HL-60 (cell line): ENCODE results near the gene FOXP3.
A peak's percentile ranks its signal among the peaks of the same experiment; 100 is the strongest.

Source experiments
- DNase-seq, 2 experiments: peaks; one replicate each; pipeline ENCODE4 v3.0.0-alpha.2; 2010 to 2020; ENCODE audit warnings: low read depth in 1 of 2, low spot score in 1 of 2
- H3K27ac ChIP-seq: fragments of 250-450 bp; sonication (Bioruptor Pico); replicated peaks from 2 replicates; pipeline ENCODE4 v1.5.1; 2020; ENCODE audit warnings: mild to moderate bottlenecking, moderate library complexity
- H3K27me3 ChIP-seq: fragments of 250-450 bp; sonication (Bioruptor Pico); 2 replicates; pipeline ENCODE4 v1.5.1; 2021; ENCODE audit warnings: mild to moderate bottlenecking, moderate library complexity; ENCODE audit not compliant: insufficient read depth, poor library complexity, severe bottlenecking
- H3K4me3 ChIP-seq: replicated peaks from 2 replicates; pipeline ENCODE4 v1.5.1; 2011; ENCODE audit warnings: mild to moderate bottlenecking, control low read depth, low read length; ENCODE audit not compliant: insufficient read depth
- CTCF ChIP-seq: IDR thresholded peaks from one replicate; pipeline ENCODE4 v1.5.1; 2011; ENCODE audit warnings: low read length, control low read depth, inconsistent platforms; ENCODE audit not compliant: insufficient read depth
- GABPA ChIP-seq: IDR thresholded peaks from 2 replicates; pipeline ENCODE4 v1.6.1; 2012; ENCODE audit warnings: low read depth
- POLR2AphosphoS5 ChIP-seq: IDR thresholded peaks from 2 replicates; pipeline ENCODE4 v1.6.1; 2012; ENCODE audit warnings: low read depth
- SPI1 ChIP-seq: IDR thresholded peaks from 2 replicates; pipeline ENCODE4 v1.6.1; 2012; ENCODE audit warnings: low read depth, mild to moderate bottlenecking, borderline replicate concordance
- TF ChIP-seq, protein P1 (sequence below): IDR thresholded peaks from 2 replicates; pipeline ENCODE4 v1.6.1; 2012; ENCODE audit warnings: low read depth; ENCODE audit not compliant: insufficient replicate concordance

Gene FOXP3

DNA sequence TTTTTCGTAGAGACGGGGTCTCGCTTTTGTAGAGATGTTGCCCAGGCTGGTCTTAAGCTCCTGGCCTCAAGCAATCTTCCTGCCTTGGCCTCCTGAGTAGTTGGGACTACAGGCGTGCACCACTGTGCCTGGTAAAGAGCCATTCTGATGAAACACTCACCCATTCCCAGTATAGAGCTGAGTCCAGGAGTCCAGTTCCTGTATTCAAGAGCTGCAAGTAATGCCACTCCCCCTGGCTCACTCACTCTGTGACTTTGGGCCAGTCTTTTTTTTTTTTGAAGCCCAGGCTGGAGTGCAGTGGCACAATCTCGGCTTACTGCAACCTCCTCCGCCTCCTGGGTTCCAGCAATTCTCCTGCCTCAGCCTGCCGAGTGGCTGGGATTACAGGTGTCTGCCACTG, 25.8 kb downstream of the FOXP3 start:
- no peak for DNase-seq
- Histone ChIP-seq H3K27ac (no peak overlapping the region), H3K4me3 (no peak overlapping the region), H3K27me3 (no peaks in the 10 kb centered on the region)
- TF ChIP-seq, protein P1, sequence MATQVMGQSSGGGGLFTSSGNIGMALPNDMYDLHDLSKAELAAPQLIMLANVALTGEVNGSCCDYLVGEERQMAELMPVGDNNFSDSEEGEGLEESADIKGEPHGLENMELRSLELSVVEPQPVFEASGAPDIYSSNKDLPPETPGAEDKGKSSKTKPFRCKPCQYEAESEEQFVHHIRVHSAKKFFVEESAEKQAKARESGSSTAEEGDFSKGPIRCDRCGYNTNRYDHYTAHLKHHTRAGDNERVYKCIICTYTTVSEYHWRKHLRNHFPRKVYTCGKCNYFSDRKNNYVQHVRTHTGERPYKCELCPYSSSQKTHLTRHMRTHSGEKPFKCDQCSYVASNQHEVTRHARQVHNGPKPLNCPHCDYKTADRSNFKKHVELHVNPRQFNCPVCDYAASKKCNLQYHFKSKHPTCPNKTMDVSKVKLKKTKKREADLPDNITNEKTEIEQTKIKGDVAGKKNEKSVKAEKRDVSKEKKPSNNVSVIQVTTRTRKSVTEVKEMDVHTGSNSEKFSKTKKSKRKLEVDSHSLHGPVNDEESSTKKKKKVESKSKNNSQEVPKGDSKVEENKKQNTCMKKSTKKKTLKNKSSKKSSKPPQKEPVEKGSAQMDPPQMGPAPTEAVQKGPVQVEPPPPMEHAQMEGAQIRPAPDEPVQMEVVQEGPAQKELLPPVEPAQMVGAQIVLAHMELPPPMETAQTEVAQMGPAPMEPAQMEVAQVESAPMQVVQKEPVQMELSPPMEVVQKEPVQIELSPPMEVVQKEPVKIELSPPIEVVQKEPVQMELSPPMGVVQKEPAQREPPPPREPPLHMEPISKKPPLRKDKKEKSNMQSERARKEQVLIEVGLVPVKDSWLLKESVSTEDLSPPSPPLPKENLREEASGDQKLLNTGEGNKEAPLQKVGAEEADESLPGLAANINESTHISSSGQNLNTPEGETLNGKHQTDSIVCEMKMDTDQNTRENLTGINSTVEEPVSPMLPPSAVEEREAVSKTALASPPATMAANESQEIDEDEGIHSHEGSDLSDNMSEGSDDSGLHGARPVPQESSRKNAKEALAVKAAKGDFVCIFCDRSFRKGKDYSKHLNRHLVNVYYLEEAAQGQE: no peak
- TF ChIP-seq POLR2AphosphoS5 (no peak), SPI1 (no peak), CTCF (no peak), GABPA (no peak)

GRCh38 chrX:49237060-49237459, 27.4 kb downstream of the FOXP3 start:
- peak; percentile 57 to 87 for DNase-seq
- TF ChIP-seq POLR2AphosphoS5 (peak; percentile 49), SPI1 (peak; percentile 64; the same call in 1 of the 2 replicates)
- TF ChIP-seq, protein P1: no peak
- H3K4me3 ChIP-seq: peak overlapping the region; percentile 17; the same call in 1 of the 2 replicates
- H3K27me3 ChIP-seq: no peaks in the 10 kb centered on the region
- H3K27ac ChIP-seq: peak overlapping the region; percentile 89

- no peak for DNase-seq
- no peaks in the 10 kb centered on the region for H3K27me3 ChIP-seq
- no peak overlapping the region for H3K4me3 ChIP-seq
- TF ChIP-seq SPI1 (no peak), GABPA (no peak), CTCF (no peak), POLR2AphosphoS5 (no peak)
- TF ChIP-seq, protein P1: no peak
- H3K27ac ChIP-seq: no peak overlapping the region
Measured at GRCh38 chrX:49233887-49234555, 30.5 kb downstream of the FOXP3 start.
